ENCODE measurements around the gene PAQR3. TPM values are rescaled to one million over a fixed set of nuclear protein-coding genes. Genes with fewer than 3 reads are reported as not detected.

PAQR3 gene
- total and polyA plus RNA-seq, 12 donors, result 3.6 to 10.6 (median 7.9) TPM

- TF ChIP-seq, protein P1, sequence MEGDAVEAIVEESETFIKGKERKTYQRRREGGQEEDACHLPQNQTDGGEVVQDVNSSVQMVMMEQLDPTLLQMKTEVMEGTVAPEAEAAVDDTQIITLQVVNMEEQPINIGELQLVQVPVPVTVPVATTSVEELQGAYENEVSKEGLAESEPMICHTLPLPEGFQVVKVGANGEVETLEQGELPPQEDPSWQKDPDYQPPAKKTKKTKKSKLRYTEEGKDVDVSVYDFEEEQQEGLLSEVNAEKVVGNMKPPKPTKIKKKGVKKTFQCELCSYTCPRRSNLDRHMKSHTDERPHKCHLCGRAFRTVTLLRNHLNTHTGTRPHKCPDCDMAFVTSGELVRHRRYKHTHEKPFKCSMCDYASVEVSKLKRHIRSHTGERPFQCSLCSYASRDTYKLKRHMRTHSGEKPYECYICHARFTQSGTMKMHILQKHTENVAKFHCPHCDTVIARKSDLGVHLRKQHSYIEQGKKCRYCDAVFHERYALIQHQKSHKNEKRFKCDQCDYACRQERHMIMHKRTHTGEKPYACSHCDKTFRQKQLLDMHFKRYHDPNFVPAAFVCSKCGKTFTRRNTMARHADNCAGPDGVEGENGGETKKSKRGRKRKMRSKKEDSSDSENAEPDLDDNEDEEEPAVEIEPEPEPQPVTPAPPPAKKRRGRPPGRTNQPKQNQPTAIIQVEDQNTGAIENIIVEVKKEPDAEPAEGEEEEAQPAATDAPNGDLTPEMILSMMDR (IDR thresholded peaks at IDR 0.05), result no peak
- Histone ChIP-seq H3K27ac (no peak overlapping the region), H3K36me3 (no peaks in the 10 kb centered on the region), H3K9me3 (peaks cover 0 to 8% (median 0%) of the 10 kb centered on the region in 11 donors), H3K4me1 (no peaks in the 10 kb centered on the region), H3K27me3 (peaks cover 0 to 3% (median 0%) of the 10 kb centered on the region in 7 donors), H3K4me3 (no peak overlapping the region)
- WGBS, 2 donors, result 80 to 81% methylated on average over 1 of the region's 1 CpG
- DNase-seq (no peak), ATAC-seq (no peak)
- intact Hi-C loops (cut with DNase I), result loop anchor here (5.0 to 10.0 kb wide), 8 partner anchors 625 to 1388 kb away; partner anchors contain the start of gene CFAP299 (in 4 of the 10)
Observed at GRCh38 chr4:78949735-78950134, 10.5 kb upstream of the PAQR3 start.

GRCh38 chr4:78945651-78946179 is 6.5 kb upstream of the PAQR3 start:
- Histone ChIP-seq H3K27ac (no peak overlapping the region), H3K9me3 (peaks cover 0 to 8% (median 0%) of the 10 kb centered on the region in 11 donors), H3K36me3 (no peaks in the 10 kb centered on the region), H3K4me3 (no peak overlapping the region), H3K27me3 (peaks cover 0 to 3% (median 0%) of the 10 kb centered on the region in 7 donors), H3K4me1 (peaks cover 0 to 9% (median 0%) of the 10 kb centered on the region in 9 donors)
- TF ChIP-seq, protein P1 (IDR thresholded peaks at IDR 0.05), result no peak
- WGBS, 2 donors, result 90 to 94% methylated on average over 3 of the region's 3 CpGs
- DNase-seq, result no peak
- ATAC-seq, result no peak
- intact Hi-C loops (cut with DNase I), result loop anchor here in 2 of 10 donors (5.0 kb wide), 2 partner anchors 632 to 1272 kb away; no protein-coding TSS in a partner anchor

DNA sequence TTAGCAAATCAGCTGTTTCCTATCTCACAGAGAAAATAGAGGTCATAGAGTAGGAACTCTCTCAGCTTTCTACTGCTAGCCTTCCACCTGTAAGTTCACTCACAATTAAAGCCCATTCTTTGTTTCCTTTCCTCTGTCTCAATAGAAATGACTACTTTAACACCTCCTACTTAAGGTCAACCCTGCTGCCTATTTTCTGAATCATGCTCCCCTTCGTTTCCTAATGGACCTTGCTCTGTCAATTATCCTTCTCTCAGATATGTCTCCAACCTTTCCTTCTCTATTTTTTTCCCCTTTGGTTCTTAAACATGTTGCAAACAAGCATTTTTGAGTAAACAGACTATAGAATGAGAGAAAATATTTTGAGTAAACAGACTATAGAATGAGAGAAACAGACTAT is 5.1 kb upstream of the PAQR3 start:
- peaks cover 0 to 8% (median 0%) of the 10 kb centered on the region in 11 donors for H3K9me3 ChIP-seq
- TF ChIP-seq, protein P1 (IDR thresholded peaks at IDR 0.05), result no peak
- 57 to 58% methylated on average over 1 of the region's 1 CpG for WGBS, 2 donors
- DNase-seq (no peak), ATAC-seq (no peak)
- H3K4me1 ChIP-seq, result peaks cover 0 to 15% (median 7%) of the 10 kb centered on the region in 9 donors
- H3K27ac ChIP-seq, result no peak overlapping the region
- intact Hi-C loops (cut with DNase I), result no loop called here
- H3K36me3 ChIP-seq, result no peaks in the 10 kb centered on the region
- H3K4me3 ChIP-seq, result no peak overlapping the region
- peaks cover 0 to 3% (median 0%) of the 10 kb centered on the region in 7 donors for H3K27me3 ChIP-seq

- H3K27ac ChIP-seq, result no peak overlapping the region
- peaks cover 0 to 3% (median 0%) of the 10 kb centered on the region in 7 donors for H3K27me3 ChIP-seq
- H3K4me3 ChIP-seq, result no peak overlapping the region
- no peaks in the 10 kb centered on the region for H3K36me3 ChIP-seq
- TF ChIP-seq, protein P1 (IDR thresholded peaks at IDR 0.05), result no peak
- H3K9me3 ChIP-seq, result peaks cover 0 to 1% (median 0%) of the 10 kb centered on the region in 11 donors
- intact Hi-C loops (cut with DNase I), result no loop called here
- H3K4me1 ChIP-seq, result peaks cover 0 to 28% (median 18%) of the 10 kb centered on the region in 9 donors
- no peak for DNase-seq
- WGBS, 2 donors, result 94 to 96% methylated on average over 5 of the region's 5 CpGs
- no peak for ATAC-seq
Observed at GRCh38 chr4:78940752-78941151, 1.5 kb upstream of the PAQR3 start.
